GM12891 (cell line): ENCODE measurements around the gene HMG20B.

Source experiments
- PAX5 ChIP-seq: IDR thresholded peaks from 2 replicates; pipeline ENCODE4 v1.6.1; 2011; ENCODE audit warnings: low read length, moderate library complexity, mild to moderate bottlenecking; ENCODE audit not compliant: insufficient read depth, severe bottlenecking
- POLR2A ChIP-seq: IDR thresholded peaks from 2 replicates; pipeline ENCODE4 v1.6.1; 2011; ENCODE audit warnings: low read depth, low read length, control low read depth
- POLR2AphosphoS5 ChIP-seq: IDR thresholded peaks from 2 replicates; pipeline ENCODE4 v1.6.1; 2011; ENCODE audit warnings: low read depth, low read length, control low read depth
- POU2F2 ChIP-seq: IDR thresholded peaks from 2 replicates; pipeline ENCODE4 v1.6.1; 2011; ENCODE audit warnings: low read depth, mild to moderate bottlenecking, control low read depth, low read length, moderate library complexity
- SPI1 ChIP-seq: IDR thresholded peaks from 2 replicates; pipeline ENCODE4 v1.6.1; 2011; ENCODE audit warnings: low read depth, low read length, control low read depth
- TAF1 ChIP-seq: IDR thresholded peaks from 2 replicates; pipeline ENCODE4 v1.6.1; 2011; ENCODE audit warnings: low read depth, low read length, control low read depth

GRCh38 chr19:3538965-3539755 is 33.6 kb upstream of the HMG20B start, which contains the start of gene TEKTIP1:
- TF ChIP-seq SPI1: no peak
- peak; percentile 38; the same call in 1 of the 2 replicates for TF ChIP-seq POLR2AphosphoS5
- TF ChIP-seq POLR2A: no peak; the same call in 1 of the 2 replicates
- no peak for TF ChIP-seq TAF1
- no peak for TF ChIP-seq PAX5
- TF ChIP-seq POU2F2: 0 out of 2 replicates have a peak, but pooled peaks have one; percentile 9
